HG03097 (cell line): ENCODE measurements around the gene OR9Q1.
"Not testable (repeated sequence)": the region's sequence is repeated elsewhere in the genome, so short reads cannot be mapped to it uniquely, and the experiment has no call there.

ENCODE experiments used
- ATAC-seq: cut with Tn5 transposase; IDR thresholded peaks from one replicate; pipeline ENCODE4 v1.9.1; 2021; ENCODE audit not compliant: unreplicated experiment, low FRiP score

The OR9Q1 gene

GRCh38 chr11:58023435-58023931, at the start of gene OR9Q1:
Gene OR9Q1 (plus strand): TSS chr11:58023881. CDS start chr11:58179445, 155,564 bp downstream.
- no peak for ATAC-seq

GRCh38 chr11:57974132-57974531, 49.5 kb upstream of the OR9Q1 start:
- ATAC-seq, result no peak

GRCh38 chr11:57974848-57975601, 48.7 kb upstream of the OR9Q1 start:
- ATAC-seq, result no peak

- no peak for ATAC-seq
Measured at GRCh38 chr11:57977709-57978108, 46.0 kb upstream of the OR9Q1 start.

GRCh38 chr11:57978686-57979531, 44.8 kb upstream of the OR9Q1 start:
- no peak for ATAC-seq

- ATAC-seq, result no peak
Measured at GRCh38 chr11:57979532-57980079, 44.1 kb upstream of the OR9Q1 start.

- ATAC-seq, result no peak
Measured at GRCh38 chr11:57980201-57980600, 43.5 kb upstream of the OR9Q1 start.

- ATAC-seq, result no peak
Measured at GRCh38 chr11:57981536-57981935, 42.1 kb upstream of the OR9Q1 start.

- ATAC-seq, result no peak
Measured at GRCh38 chr11:57982776-57983175, 40.9 kb upstream of the OR9Q1 start.

- ATAC-seq, result no peak
Measured at GRCh38 chr11:57983191-57983590, 40.5 kb upstream of the OR9Q1 start.

GRCh38 chr11:57999523-57999922, 24.2 kb upstream of the OR9Q1 start:
- not testable (repeated sequence) for ATAC-seq

GRCh38 chr11:58000021-58000420, 23.7 kb upstream of the OR9Q1 start:
- not testable (repeated sequence) for ATAC-seq

GRCh38 chr11:58000699-58001098, 23.0 kb upstream of the OR9Q1 start:
- no peak for ATAC-seq

- no peak for ATAC-seq
Measured at GRCh38 chr11:58003036-58003435, 20.6 kb upstream of the OR9Q1 start.

GRCh38 chr11:58003591-58003990, 20.1 kb upstream of the OR9Q1 start:
- no peak for ATAC-seq

- no peak for ATAC-seq
Measured at GRCh38 chr11:58004664-58005063, 19.0 kb upstream of the OR9Q1 start.

- ATAC-seq, result no peak
Measured at GRCh38 chr11:58006940-58007339, 16.7 kb upstream of the OR9Q1 start.

- no peak for ATAC-seq
Measured at GRCh38 chr11:58011771-58012170, 11.9 kb upstream of the OR9Q1 start.

- ATAC-seq, result no peak
Measured at GRCh38 chr11:58024601-58025091, 965 bp downstream of the OR9Q1 start.

GRCh38 chr11:58027341-58027740, 3.7 kb downstream of the OR9Q1 start:
- no peak for ATAC-seq
